Measurements from ENCODE around the gene CYP2B6. TPM values are rescaled to one million over a fixed set of nuclear protein-coding genes. Genes with fewer than 3 reads are reported as not detected.

Gene CYP2B6
- 0.03 TPM in 1 of 5 replicates, not detected in the others for total RNA-seq (2022; extraction: Qiagen RNA extraction; ENCODE audit: low read depth)

DNA sequence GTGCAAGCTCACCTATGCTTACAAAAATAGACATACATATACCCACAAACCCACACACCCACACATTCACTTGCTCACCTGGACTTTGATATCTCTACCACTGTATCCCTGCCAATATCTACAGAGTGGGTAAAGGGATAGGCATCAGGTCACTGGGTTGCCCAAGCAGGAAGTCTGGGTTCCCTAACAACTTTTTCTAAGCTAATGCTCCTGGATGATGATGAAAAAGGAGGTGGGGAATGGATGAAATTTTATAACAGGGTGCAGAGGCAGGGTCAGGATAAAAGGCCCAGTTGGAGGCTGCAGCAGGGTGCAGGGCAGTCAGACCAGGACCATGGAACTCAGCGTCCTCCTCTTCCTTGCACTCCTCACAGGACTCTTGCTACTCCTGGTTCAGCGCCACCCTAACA is at the start of gene CYP2B6:
TSS of gene CYP2B6 (plus strand) at position 311 of the 410 bp plus-strand sequence. CDS start at position 335, 24 bp downstream.

Other genes with a start within 250 kb of the CYP2B6 start
- 14.9 to 18.5 TPM (median 17.5 TPM) in 5 replicates for gene ACTMAP, start 240.8 kb upstream of the CYP2B6 start, total RNA-seq (2022; extraction: Qiagen RNA extraction; ENCODE audit: low read depth)
- 146 to 179 TPM (median 154 TPM) in 5 replicates for gene SNRPA, start 240.1 kb upstream of the CYP2B6 start, total RNA-seq (2022; extraction: Qiagen RNA extraction; ENCODE audit: low read depth)
- gene MIA, start 215.8 kb upstream of the CYP2B6 start, total RNA-seq (2022; extraction: Qiagen RNA extraction; ENCODE audit: low read depth): not detected in 5 replicates
- gene RAB4B, start 213.0 kb upstream of the CYP2B6 start, total RNA-seq (2022; extraction: Qiagen RNA extraction; ENCODE audit: low read depth): 14.1 to 21.1 TPM (median 18.3 TPM) in 5 replicates
- 74.8 to 93.5 TPM (median 90.2 TPM) in 5 replicates for gene EGLN2, start 192.1 kb upstream of the CYP2B6 start, total RNA-seq (2022; extraction: Qiagen RNA extraction; ENCODE audit: low read depth)
- gene CYP2A6, start 140.8 kb upstream of the CYP2B6 start, total RNA-seq (2022; extraction: Qiagen RNA extraction; ENCODE audit: low read depth): not detected in 5 replicates
- not detected in 5 replicates for gene CYP2A7, start 109.1 kb upstream of the CYP2B6 start, total RNA-seq (2022; extraction: Qiagen RNA extraction; ENCODE audit: low read depth)
- gene CYP2A13, start 97.2 kb downstream of the CYP2B6 start, total RNA-seq (2022; extraction: Qiagen RNA extraction; ENCODE audit: low read depth): not detected in 5 replicates
- not detected in 5 replicates for gene CYP2F1, start 123.2 kb downstream of the CYP2B6 start, total RNA-seq (2022; extraction: Qiagen RNA extraction; ENCODE audit: low read depth)
- gene CYP2S1, start 201.9 kb downstream of the CYP2B6 start, total RNA-seq (2022; extraction: Qiagen RNA extraction; ENCODE audit: low read depth): 17.6 to 24.9 TPM (median 21.5 TPM) in 5 replicates
- 101 to 107 TPM (median 104 TPM) in 5 replicates for gene AXL, start 227.9 kb downstream of the CYP2B6 start, total RNA-seq (2022; extraction: Qiagen RNA extraction; ENCODE audit: low read depth)

Data from A549 treated with GW870086 at 1 μM for 4 hours (cell line).